ENCODE results near the gene FAM89A. TPM values are rescaled to one million over a fixed set of nuclear protein-coding genes. Genes with fewer than 3 reads are reported as not detected.
A peak's percentile ranks its signal among the peaks of the same experiment; 100 is the strongest.
"Not testable (repeated sequence)": the region's sequence is repeated elsewhere in the genome, so short reads cannot be mapped to it uniquely, and the experiment has no call there.

FAM89A gene
- total and polyA plus RNA-seq, 9 of the 15 experiments (the other 6 are each of a cell fraction or from before 2014, with no cell fraction given), result 8.7 to 66.2 (median 43.3) TPM

GRCh38 chr1:231045921-231046729 lies 6.1 kb upstream of the FAM89A start:
- POLR2A ChIA-PET, result interaction anchor here (0.6 to 2.6 kb wide), 5 partner anchors 8 to 154 kb away, joined by 3 to 16 read pairs (median 11); no protein-coding TSS in a partner anchor
- Histone ChIP-seq H3K9me3 (replicated peaks; ENCODE audit: control insufficient read depth, insufficient read depth, low read depth, low read length) (peaks cover 15% of the 10 kb centered on the region), H3K4me1 (replicated peaks in 1 of 2; ENCODE audit: control insufficient read depth in 2 of 2, insufficient read depth in 2 of 2, low read length in 2 of 2) (peaks cover 6 to 43% of the 10 kb centered on the region in 2 experiments), H3K9ac (ENCODE audit: insufficient read depth in 1 of 2, low read depth in 2 of 2, low read length in 2 of 2) (peak overlapping the region in 1 of 2 experiments; percentile 58; a peak in 2 of 4 replicates), H2AFZ (ENCODE audit: low read depth, low read length) (peak overlapping the region; percentile 88), H3K4me2 (ENCODE audit: insufficient read depth, low read length) (peak overlapping the region; percentile 77), H3K27ac (ENCODE audit: extremely low read depth, low read depth, low read length) (peak overlapping the region; percentile 80)
- H3K27me3 ChIP-seq (ENCODE audit: control insufficient read depth in 2 of 2, insufficient read depth in 2 of 2, low read length in 2 of 2); H3K4me3 ChIP-seq; H4K20me1 ChIP-seq (replicated peaks; ENCODE audit: control insufficient read depth, insufficient read depth, low read length); CTCF ChIA-PET (ENCODE audit: low intra/inter-chr PET ratio); in situ Hi-C loops (cut with MboI); FAIRE-seq; H3K79me2 ChIP-seq (ENCODE audit: control insufficient read depth, insufficient read depth, low read length); H3K36me3 ChIP-seq (ENCODE audit: control insufficient read depth, insufficient read depth, low read length); H3K9me1 ChIP-seq (ENCODE audit: control insufficient read depth, insufficient read depth, low read length); BruUV-seq (replicated peaks); TF ChIP-seq FOXM1 (CRISPR knock-in tag; IDR thresholded peaks at IDR 0.05; ENCODE audit: low read depth): not testable (repeated sequence)
- WGBS (ENCODE audit: insufficient coverage, low coverage, missing lambda C conversion rate), result 7% methylated on average over 10 of the region's 10 CpGs
- peak; percentile 41 for ATAC-seq
- DNase-seq (ENCODE audit: extremely low read depth in 1 of 4, low spot score in 3 of 4), result peak in 2 of 4 experiments; percentile 43 to 72
- intact Hi-C loops (cut with micrococcal nuclease), result loop anchor here (2.0 kb wide), 2 partner anchors 19 to 67 kb away; partner anchors contain the start of genes ARV1 and TTC13
- TF ChIP-seq TRIM28 (IDR thresholded peaks at IDR 0.05), result peak; percentile 65
- peak in 1 of 2 experiments; percentile 27; a peak in 1 of 4 replicates for TF ChIP-seq SRF (CRISPR knock-in tag; IDR thresholded peaks at IDR 0.05)
- TF ChIP-seq ZEB2 (IDR thresholded peaks at IDR 0.05), result peak; percentile 11; the same call in 1 of the 2 replicates
- peak; percentile 69; the same call in 1 of the 2 replicates for TF ChIP-seq ATF4 (CRISPR knock-in tag; IDR thresholded peaks at IDR 0.05)
- TF ChIP-seq AFF4 (CRISPR knock-in tag; IDR thresholded peaks at IDR 0.05), result peak; percentile 80; the same call in 1 of the 2 replicates
- TF ChIP-seq FOXM1 (IDR thresholded peaks at IDR 0.05; ENCODE audit: low read depth), result peak; percentile 61; the same call in 1 of the 2 replicates
- 0 out of 2 replicates have a peak, but pooled peaks have one; percentile 42 for TF ChIP-seq ELF4 (CRISPR knock-in tag; IDR thresholded peaks at IDR 0.05)
- TF ChIP-seq BCOR (IDR thresholded peaks at IDR 0.05), result 0 out of 2 replicates have a peak, but pooled peaks have one; percentile 52
- peak; percentile 74 for TF ChIP-seq GATA2 (CRISPR knock-in tag; IDR thresholded peaks at IDR 0.05)
- TF ChIP-seq TFAP4 (CRISPR knock-in tag; IDR thresholded peaks at IDR 0.05; ENCODE audit: borderline replicate concordance), result 0 out of 2 replicates have a peak, but pooled peaks have one; percentile 12
- peak; percentile 72; the same call in 1 of the 2 replicates for TF ChIP-seq NBN (IDR thresholded peaks at IDR 0.05; ENCODE audit: low read depth)
- peak; percentile 37; the same call in 1 of the 2 replicates for TF ChIP-seq ETV1 (tag; conservative IDR thresholded peaks at IDR 0.05; ENCODE audit: low read depth)

Measured in K562 (cell line).